ENCODE measurements around the gene FAM120A.

The FAM120A gene

GRCh38 chr9:93450945-93451815 lies at the start of gene FAM120A:
Gene FAM120A, plus strand, starts transcription at chr9:93451685. Its CDS starts 231 bp downstream, at chr9:93451916.
- H3K79me2 ChIP-seq (ENCODE audit: insufficient read depth, low read depth), result peaks cover 64% of the 10 kb centered on the region
- no peaks in the 10 kb centered on the region; the same call in 1 of the 2 replicates for H3K36me3 ChIP-seq (ENCODE audit: insufficient read depth)
- peak within 1 kb of the TSS; percentile 70 for H2AFZ ChIP-seq (ENCODE audit: low read depth)

GRCh38 chr9:93406371-93406770 lies 45.1 kb upstream of the FAM120A start:
- no peak for TF ChIP-seq CTCF (conservative IDR thresholded peaks at IDR 0.05; ENCODE audit: low read depth, low read length)
- Histone ChIP-seq H3K4me2 (no peak overlapping the region), H3K4me3 (IDR thresholded peaks at IDR 0.05; ENCODE audit: insufficient read depth, low read depth, low read length) (no peak overlapping the region), H4K20me1 (ENCODE audit: insufficient read depth) (no peaks in the 10 kb centered on the region), H3K79me2 (ENCODE audit: insufficient read depth, low read depth) (no peaks in the 10 kb centered on the region), H3K36me3 (ENCODE audit: insufficient read depth) (no peaks in the 10 kb centered on the region), H3K4me1 (ENCODE audit: low read depth, poor library complexity, severe bottlenecking) (no peaks in the 10 kb centered on the region), H3K27ac (no peak overlapping the region), H2AFZ (ENCODE audit: low read depth) (no peak overlapping the region), H3K27me3 (ENCODE audit: insufficient read depth, low read depth) (no peaks in the 10 kb centered on the region), H3K9ac (no peak overlapping the region)

More at GRCh38 chr9:93450945-93451815, at the start of gene FAM120A:
- Histone ChIP-seq H4K20me1 (ENCODE audit: insufficient read depth) (peaks cover 20% of the 10 kb centered on the region; the same call in 1 of the 2 replicates), H3K4me1 (ENCODE audit: low read depth, poor library complexity, severe bottlenecking) (peaks cover 52% of the 10 kb centered on the region), H3K4me3 (IDR thresholded peaks at IDR 0.05; ENCODE audit: insufficient read depth, low read depth, low read length) (no peak within 1 kb of the TSS), H3K27ac (peak within 1 kb of the TSS; percentile 80), H3K9ac (peak within 1 kb of the TSS; percentile 82), H3K4me2 (peak within 1 kb of the TSS; percentile 94), H3K27me3 (ENCODE audit: insufficient read depth, low read depth) (no peaks in the 10 kb centered on the region)
- TF ChIP-seq CTCF (conservative IDR thresholded peaks at IDR 0.05; ENCODE audit: low read depth, low read length), result no peak

GRCh38 chr9:93413530-93413929 lies 38.0 kb upstream of the FAM120A start:
- no peak overlapping the region for H3K27ac ChIP-seq
- no peak overlapping the region for H3K4me3 ChIP-seq (IDR thresholded peaks at IDR 0.05; ENCODE audit: insufficient read depth, low read depth, low read length)
- no peak overlapping the region for H3K4me2 ChIP-seq
- H3K27me3 ChIP-seq (ENCODE audit: insufficient read depth, low read depth), result no peaks in the 10 kb centered on the region
- no peaks in the 10 kb centered on the region for H4K20me1 ChIP-seq (ENCODE audit: insufficient read depth)
- TF ChIP-seq CTCF (conservative IDR thresholded peaks at IDR 0.05; ENCODE audit: low read depth, low read length), result no peak
- no peaks in the 10 kb centered on the region for H3K4me1 ChIP-seq (ENCODE audit: low read depth, poor library complexity, severe bottlenecking)
- no peaks in the 10 kb centered on the region for H3K79me2 ChIP-seq (ENCODE audit: insufficient read depth, low read depth)
- H3K36me3 ChIP-seq (ENCODE audit: insufficient read depth), result no peaks in the 10 kb centered on the region
- H2AFZ ChIP-seq (ENCODE audit: low read depth), result no peak overlapping the region
- no peak overlapping the region for H3K9ac ChIP-seq

- Histone ChIP-seq H3K27me3 (ENCODE audit: insufficient read depth, low read depth) (no peaks in the 10 kb centered on the region), H3K79me2 (ENCODE audit: insufficient read depth, low read depth) (no peaks in the 10 kb centered on the region), H3K4me1 (ENCODE audit: low read depth, poor library complexity, severe bottlenecking) (no peaks in the 10 kb centered on the region), H3K4me2 (no peak overlapping the region), H4K20me1 (ENCODE audit: insufficient read depth) (no peaks in the 10 kb centered on the region), H3K27ac (no peak overlapping the region), H2AFZ (ENCODE audit: low read depth) (no peak overlapping the region), H3K9ac (no peak overlapping the region), H3K4me3 (IDR thresholded peaks at IDR 0.05; ENCODE audit: insufficient read depth, low read depth, low read length) (no peak overlapping the region), H3K36me3 (ENCODE audit: insufficient read depth) (no peaks in the 10 kb centered on the region)
- no peak for TF ChIP-seq CTCF (conservative IDR thresholded peaks at IDR 0.05; ENCODE audit: low read depth, low read length)
Measured at GRCh38 chr9:93415176-93415690, 36.3 kb upstream of the FAM120A start.

All from KMS-11 (cell line).